ENCODE data around the gene CFH.
"Not testable (repeated sequence)": the region's sequence is repeated elsewhere in the genome, so short reads cannot be mapped to it uniquely, and the experiment has no call there.

Gene CFH

DNA sequence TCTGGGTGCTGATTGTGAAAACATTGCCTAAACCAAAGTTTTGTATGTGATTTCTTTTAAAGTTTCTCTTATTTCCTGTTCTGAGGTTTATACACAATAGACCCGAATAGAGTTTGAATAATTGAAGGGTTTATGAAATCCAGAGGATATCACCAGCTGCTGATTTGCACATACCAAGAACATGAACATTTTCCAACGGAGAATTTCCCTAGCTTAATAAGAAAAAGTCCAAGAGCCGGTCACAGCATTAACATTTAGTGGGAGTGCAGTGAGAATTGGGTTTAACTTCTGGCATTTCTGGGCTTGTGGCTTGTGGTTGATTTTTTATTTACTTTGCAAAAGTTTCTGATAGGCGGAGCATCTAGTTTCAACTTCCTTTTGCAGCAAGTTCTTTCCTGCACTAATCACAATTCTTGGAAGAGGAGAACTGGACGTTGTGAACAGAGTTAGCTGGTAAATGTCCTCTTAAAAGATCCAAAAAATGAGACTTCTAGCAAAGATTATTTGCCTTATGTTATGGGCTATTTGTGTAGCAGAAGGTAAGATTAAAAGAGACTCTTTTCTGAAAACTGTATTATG, at the start of gene CFH:
TSS of gene CFH (plus strand) at position 407 of the 579 bp plus-strand sequence. CDS start at position 482, 75 bp downstream.
- DNase-seq, result no peak

DNA sequence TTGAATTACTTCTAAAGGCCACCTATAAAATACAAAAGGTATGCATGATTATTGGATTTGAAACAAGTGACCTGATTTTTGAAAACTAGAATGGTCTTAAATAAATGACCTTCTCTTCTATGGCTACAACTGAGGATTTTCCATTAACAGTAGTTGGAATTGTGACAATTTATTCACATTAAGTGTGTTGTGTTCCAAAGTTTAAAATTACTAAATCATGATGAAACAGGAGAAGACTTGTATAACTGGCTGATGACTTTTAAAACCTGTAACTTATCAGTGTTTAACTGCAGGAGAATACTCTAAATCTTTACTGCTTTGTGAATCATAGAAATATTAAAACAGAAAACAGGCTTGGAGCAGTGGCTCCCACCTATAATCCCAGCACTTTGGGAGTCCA, 48.2 kb upstream of the CFH start:
- no peak for DNase-seq

GRCh38 chr1:196607981-196608380, 43.9 kb upstream of the CFH start:
- DNase-seq, result peak; percentile 40

DNA sequence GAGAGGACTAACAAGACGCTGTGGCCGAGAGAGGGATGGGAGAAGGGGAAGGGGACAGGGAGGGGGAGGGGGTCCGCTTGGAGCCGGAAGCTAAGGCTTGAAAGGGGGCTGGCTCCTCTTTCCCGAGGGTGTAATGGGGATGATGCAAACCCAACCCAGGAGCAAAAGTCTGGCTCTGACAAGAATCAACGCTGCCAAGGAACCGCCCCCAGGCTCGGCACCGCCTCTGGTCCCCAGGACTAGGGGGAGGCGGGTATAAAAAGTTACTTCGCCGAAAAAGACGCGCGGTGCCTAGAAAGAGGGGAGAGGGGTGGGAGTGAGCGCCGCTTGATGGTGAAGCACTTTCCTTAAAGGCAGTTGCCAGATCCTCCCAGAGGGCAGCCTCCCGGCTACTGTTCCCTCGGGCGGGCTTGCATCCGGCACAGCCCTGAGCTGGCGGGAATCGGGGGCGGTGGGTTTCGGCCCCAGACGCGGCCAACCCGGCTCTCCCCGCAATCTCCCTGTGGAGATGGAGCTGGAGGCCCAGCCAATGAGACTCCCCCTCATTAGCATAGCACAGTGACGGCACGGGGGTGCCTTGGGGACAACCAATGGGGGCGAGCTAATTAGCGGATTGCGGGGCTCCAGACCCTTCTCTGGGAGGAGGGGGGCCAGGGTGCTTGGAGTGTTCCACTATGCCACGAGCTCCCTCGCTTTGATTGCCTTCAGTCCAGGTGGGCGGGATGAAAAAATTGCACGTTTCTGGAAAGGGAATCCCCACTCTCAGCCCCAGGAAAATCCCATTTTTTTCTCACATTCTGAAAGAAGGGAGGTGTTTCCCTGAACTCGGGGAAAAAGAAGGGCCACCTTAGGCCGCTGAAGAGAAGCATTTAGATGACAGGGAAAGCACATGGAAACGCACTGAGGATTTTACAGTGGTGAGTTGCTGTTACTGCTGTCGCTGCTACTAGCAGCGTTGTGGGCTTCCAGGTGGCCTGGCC, 43.2 kb upstream of the CFH start, which contains the start of gene KCNT2:
TSS of gene KCNT2 (minus strand) at position 51 of the 980 bp plus-strand sequence. CDS start 131 bp downstream, outside the sequence.
- DNase-seq, result peak; percentile 90

DNA sequence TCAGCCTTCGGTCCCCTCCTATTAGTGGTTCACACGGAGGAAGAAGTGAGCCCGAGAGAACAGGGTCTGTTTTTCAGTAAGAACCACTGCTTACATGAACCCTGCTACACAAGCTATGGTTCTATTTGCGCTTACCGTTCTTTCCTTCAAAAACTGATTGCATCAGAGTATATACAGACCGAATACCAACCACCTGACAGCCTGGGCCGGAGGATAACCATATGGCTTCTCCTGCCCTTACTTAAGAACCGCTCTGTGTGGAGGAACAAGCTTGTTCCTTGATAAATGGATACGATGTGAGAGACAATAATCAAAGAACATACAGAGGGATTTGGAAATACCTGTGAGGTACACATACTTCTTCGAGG, 42.5 kb upstream of the CFH start:
- no peak for DNase-seq

GRCh38 chr1:196611873-196612272, 40.0 kb upstream of the CFH start:
- DNase-seq, result no peak

GRCh38 chr1:196619721-196620120, 32.1 kb upstream of the CFH start:
- no peak for DNase-seq

GRCh38 chr1:196623079-196623478, 28.8 kb upstream of the CFH start:
- no peak for DNase-seq

- no peak for DNase-seq
These were observed 23.0 kb upstream of the CFH start for GRCh38 chr1:196628838-196629237.

DNA sequence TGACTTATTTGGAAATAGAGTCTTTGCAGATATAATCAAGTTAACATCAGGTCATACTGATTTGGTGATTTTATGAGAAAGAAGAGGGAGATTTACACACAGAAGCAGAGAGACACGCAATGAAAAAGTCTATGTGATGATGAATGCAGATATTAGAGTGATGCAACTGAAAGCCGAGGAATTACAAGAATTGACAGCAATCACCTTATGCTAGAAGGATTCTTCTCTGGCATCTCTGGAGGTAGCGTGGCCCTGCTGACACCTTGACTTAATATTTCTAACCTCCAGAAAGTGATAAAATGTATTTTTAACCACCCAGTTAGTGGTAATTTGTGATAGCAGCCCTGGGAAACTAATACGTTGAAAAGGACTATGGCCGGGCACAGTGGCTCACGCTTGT, 14.2 kb upstream of the CFH start:
- no peak for DNase-seq

DNA sequence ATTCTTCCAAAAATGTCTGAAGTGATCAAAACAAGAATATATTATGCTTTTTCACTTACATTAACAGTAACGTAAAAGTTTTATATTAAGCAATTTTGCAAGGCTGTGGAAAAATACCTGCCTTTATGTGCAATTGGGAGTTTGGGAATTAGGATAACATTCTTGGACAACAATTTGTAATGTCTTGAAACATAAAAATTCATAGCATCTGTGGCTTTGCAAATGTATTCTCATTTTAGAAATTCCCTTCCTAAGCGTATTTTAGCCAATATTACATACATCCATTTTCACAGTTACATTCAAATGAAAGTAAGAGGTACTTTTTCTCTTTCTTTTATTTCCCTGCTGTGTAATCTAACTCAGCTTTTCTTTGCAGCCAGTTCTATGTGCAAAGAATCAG, 13.4 kb upstream of the CFH start:
- DNase-seq, result no peak

DNA sequence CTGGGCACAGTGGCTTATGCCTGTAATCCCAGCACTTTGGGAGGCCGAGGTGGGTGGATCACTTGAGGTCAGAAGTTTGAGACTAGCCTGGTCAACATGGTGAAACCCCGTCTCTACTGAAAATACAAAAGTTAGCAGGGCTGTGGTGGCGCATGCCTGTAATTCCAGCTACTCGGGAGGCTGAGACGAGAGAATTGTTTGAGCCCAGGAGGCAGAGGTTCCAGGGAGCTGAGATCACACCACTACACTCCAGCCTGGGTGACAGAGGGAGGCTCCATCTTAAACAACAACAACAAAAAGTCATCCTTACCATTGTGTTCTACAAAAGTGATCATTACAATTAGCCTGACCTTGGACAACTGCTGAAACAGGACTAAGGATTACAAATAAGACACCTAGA, 12.6 kb upstream of the CFH start:
- not testable (repeated sequence) for DNase-seq

- no peak for DNase-seq
These were observed 10.9 kb upstream of the CFH start for GRCh38 chr1:196640976-196641375.

GRCh38 chr1:196649990-196650389, 1.9 kb upstream of the CFH start:
- DNase-seq, result no peak

DNA sequence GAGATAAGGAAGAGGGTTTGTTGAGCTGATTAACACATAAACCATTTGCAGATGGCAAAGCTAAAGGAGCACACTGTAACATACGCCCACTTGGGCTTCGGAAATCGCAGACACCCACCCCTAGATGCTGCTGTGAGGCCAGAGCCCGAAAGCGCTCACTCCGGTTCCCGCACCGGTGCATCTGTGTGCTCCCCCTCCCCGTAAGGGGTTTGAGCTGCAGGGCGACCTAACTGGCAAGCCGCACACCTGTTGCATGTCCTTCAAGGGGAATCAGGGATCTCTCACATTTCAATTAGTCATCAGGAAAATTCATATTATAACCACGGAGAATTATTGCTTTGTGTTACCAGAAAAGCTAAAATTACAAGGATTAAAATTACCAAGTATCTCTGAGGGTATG, 1.4 kb upstream of the CFH start:
- DNase-seq, result no peak

- no peak for DNase-seq
These were observed 764 bp upstream of the CFH start for GRCh38 chr1:196651079-196651478.

DNA sequence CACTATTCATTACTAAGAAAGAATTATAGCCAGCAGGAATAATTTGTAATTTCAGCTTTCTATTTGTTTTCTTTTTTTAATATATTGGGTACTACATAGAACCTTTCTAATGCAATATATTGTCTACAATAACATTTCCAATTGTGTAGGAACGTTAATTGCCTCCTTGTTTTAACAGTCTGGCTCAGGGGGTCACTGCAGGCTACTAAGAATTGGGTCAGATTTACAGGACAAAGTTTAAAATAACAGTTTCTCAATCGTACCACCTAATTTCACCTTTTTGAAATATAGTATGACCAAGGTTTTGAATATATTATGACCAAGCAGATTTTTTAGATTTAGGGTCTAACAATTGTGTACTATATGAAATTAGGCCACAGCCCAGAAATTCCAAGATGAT, 2.4 kb downstream of the CFH start:
- no peak for DNase-seq

DNA sequence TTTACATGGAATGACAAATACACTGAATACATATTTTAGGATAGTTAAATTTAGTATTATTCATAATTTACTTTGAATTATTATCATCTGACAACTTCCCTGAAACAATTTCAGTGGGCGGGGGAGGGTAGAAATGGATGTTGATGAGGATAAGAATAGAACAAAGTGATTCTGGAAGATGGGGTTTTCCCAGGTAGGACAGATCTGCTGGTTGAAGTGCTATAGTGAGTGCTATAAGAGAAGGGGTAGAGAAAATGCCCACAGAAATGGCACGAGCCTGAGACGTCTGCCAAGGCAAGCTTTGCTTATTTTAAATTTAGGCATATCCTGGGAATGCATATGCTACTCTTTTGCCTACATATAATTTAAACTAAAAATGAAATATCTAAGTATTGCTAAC, 3.2 kb downstream of the CFH start:
- no peak for DNase-seq

DNA sequence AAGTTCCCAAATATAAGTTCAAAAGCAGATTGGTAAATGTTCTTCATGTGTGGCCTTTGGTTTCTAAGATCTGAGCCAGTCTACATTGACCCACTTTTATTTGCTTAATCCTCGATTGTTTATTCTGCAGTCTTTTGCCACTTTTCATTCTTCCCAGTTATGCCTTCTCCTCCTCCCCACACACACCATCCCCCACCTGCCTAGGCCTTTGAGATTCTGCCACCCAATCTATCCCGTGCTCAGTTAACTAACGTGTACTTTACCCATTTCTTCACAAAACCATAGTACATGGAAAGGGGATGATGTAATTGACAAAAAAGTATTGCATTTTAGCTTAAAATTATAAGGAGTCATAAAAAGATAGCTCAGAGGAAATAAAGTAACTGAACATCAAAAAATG, 3.7 kb downstream of the CFH start:
- no peak for DNase-seq

DNA sequence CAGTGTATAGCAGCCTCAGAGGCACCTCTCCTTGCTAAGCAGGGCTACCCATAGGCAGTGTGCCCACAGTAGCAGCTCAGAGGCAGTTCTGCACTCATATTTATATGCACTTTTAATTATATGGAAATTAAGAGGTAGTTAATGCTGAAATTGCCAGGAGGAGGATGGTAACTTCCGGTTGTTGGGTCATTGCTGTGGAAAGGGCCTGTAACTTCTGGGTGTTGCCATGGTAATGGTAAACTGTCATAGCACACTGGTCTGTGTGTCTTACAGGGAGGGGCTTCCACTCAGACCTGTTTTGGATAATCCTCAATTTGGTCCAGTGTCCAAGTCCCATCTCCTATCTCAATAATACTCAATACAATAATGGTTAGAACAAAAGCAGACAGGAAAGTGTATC, 7.6 kb downstream of the CFH start:
- DNase-seq, result no peak

DNA sequence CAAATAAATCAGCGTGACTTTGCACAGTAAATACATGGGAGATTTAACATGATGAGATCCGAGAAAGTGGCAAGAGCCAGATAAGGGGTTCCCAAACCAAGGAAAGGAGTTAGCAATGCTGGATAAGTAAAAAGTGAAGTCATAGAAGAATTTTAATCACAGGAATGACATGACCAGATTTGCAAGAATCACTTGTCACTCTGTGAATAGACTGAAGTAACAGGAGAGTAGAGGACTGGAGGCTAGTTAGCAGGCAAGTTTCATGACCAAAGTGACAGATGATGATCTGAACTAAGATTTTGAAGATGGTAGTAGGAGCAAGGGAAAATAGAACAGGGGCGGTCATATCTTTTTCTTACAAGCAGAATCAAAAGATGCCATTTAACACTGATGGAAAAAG, 8.4 kb downstream of the CFH start:
- DNase-seq, result no peak

- DNase-seq, result peak; percentile 53
These were observed 9.0 kb downstream of the CFH start for GRCh38 chr1:196660852-196661251.

GRCh38 chr1:196661345-196661744, 9.5 kb downstream of the CFH start:
- no peak for DNase-seq

DNA sequence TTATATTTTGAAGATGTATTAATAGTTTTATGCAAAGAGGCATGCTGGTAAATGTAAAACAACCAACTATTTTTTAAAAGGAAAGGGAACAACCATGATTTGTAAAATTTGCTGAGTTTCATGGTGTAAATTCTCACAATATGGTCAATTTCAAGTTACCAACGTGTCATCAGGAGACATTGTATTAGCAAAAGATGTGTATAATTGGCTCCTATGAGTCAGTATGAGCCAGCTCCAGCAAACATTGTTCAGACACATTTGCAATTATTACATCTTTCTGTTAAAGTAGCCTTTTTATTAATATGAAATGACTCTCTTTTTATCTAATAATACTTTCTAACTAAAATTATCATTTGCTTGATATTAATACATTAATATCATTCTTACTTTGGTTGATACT, 15.3 kb downstream of the CFH start:
- DNase-seq, result no peak

Measured in NCI-H2171 treated with DMSO at 0.1 percent for 48 hours (cell line).